GM12878 (cell line): Measurements from ENCODE around the gene MYH9. TPM values are rescaled to one million over a fixed set of nuclear protein-coding genes. Genes with fewer than 3 reads are reported as not detected.

Experiments used
- CBFB ChIP-seq: IDR thresholded peaks from 2 replicates; pipeline ENCODE4 v1.6.1; 2016; ENCODE audit warnings: antibody characterized with exemption, low read depth
- IKZF1 ChIP-seq: fragments of 450-650 bp; conservative IDR thresholded peaks from 2 replicates; pipeline ENCODE4 v1.6.1; 2017; ENCODE audit warnings: antibody characterized with exemption, mild to moderate bottlenecking
- MEF2A ChIP-seq: IDR thresholded peaks from 2 replicates; pipeline ENCODE4 v1.6.1; 2011; ENCODE audit warnings: low read depth, mild to moderate bottlenecking, low read length, moderate library complexity; ENCODE audit not compliant: insufficient read depth
- MTA2 ChIP-seq: fragments of 450-650 bp; IDR thresholded peaks from 2 replicates; pipeline ENCODE4 v1.6.1; 2016; ENCODE audit warnings: low read depth, mild to moderate bottlenecking, moderate library complexity
- NFYA ChIP-seq: IDR thresholded peaks from 2 replicates; pipeline ENCODE4 v1.6.1; 2011; ENCODE audit warnings: low read depth, mild to moderate bottlenecking, low read length, improper control_type of control experiment, borderline replicate concordance
- NR2F1 ChIP-seq: fragments of 450-650 bp; conservative IDR thresholded peaks from 2 replicates; pipeline ENCODE4 v1.6.1; 2017; ENCODE audit warnings: mild to moderate bottlenecking
- PBX3 ChIP-seq: IDR thresholded peaks from 2 replicates; pipeline ENCODE4 v1.6.1; 2011; ENCODE audit warnings: mild to moderate bottlenecking, low read depth, low read length, moderate library complexity; ENCODE audit not compliant: insufficient replicate concordance
- POLR2A ChIP-seq: IDR thresholded peaks from 2 replicates; pipeline ENCODE4 v1.6.1; 2011; ENCODE audit warnings: low read depth, mild to moderate bottlenecking, low read length
- RAD51 ChIP-seq: fragments of 450-650 bp; IDR thresholded peaks from 2 replicates; pipeline ENCODE4 v1.6.1; 2016; ENCODE audit warnings: moderate library complexity, mild to moderate bottlenecking, inconsistent platforms
- RBBP5 ChIP-seq: fragments of 200-600 bp; sonication (generic); conservative IDR thresholded peaks from 2 replicates; pipeline ENCODE4 v1.6.1; 2016
- SIX5 ChIP-seq: IDR thresholded peaks from 2 replicates; pipeline ENCODE4 v1.6.1; 2011; ENCODE audit warnings: mild to moderate bottlenecking, low read depth, low read length, moderate library complexity; ENCODE audit not compliant: severe bottlenecking
- SKIL ChIP-seq: fragments of 450-650 bp; IDR thresholded peaks from 2 replicates; pipeline ENCODE4 v1.6.1; 2017; ENCODE audit warnings: mild to moderate bottlenecking, low read depth, inconsistent platforms; ENCODE audit not compliant: poor library complexity, severe bottlenecking
- SP1 ChIP-seq: IDR thresholded peaks from one replicate; pipeline ENCODE4 v1.6.1; 2011; ENCODE audit warnings: low read depth, low read length
- SUZ12 ChIP-seq: fragments of 200-600 bp; sonication (generic); IDR thresholded peaks from one replicate; pipeline ENCODE4 v1.6.1; 2018; ENCODE audit warnings: antibody characterized with exemption, mild to moderate bottlenecking; ENCODE audit not compliant: unreplicated experiment
- TARDBP ChIP-seq: IDR thresholded peaks from 2 replicates; pipeline ENCODE4 v1.6.1; 2016; ENCODE audit warnings: borderline replicate concordance
- TCF3 ChIP-seq: IDR thresholded peaks from 2 replicates; pipeline ENCODE4 v1.6.1; 2012; ENCODE audit warnings: low read depth, mild to moderate bottlenecking, low read length, borderline replicate concordance; ENCODE audit not compliant: insufficient read depth
- WRNIP1 ChIP-seq: IDR thresholded peaks from 2 replicates; pipeline ENCODE4 v1.6.1; 2011; ENCODE audit warnings: low read depth, low read length, improper control_type of control experiment, borderline replicate concordance
- ZBTB40 ChIP-seq: fragments of 450-650 bp; IDR thresholded peaks from 2 replicates; pipeline ENCODE4 v1.6.1; 2016; ENCODE audit warnings: mild to moderate bottlenecking, moderate library complexity, borderline replicate concordance
- ZNF384 ChIP-seq: IDR thresholded peaks from 2 replicates; pipeline ENCODE4 v1.6.1; 2012; ENCODE audit warnings: low read depth, mild to moderate bottlenecking, low read length, improper control_type of control experiment, borderline replicate concordance
- ZNF622 ChIP-seq: fragments of 450-650 bp; IDR thresholded peaks from 2 replicates; pipeline ENCODE4 v1.6.1; 2017; ENCODE audit warnings: mild to moderate bottlenecking, inconsistent platforms
- polyA plus RNA-seq, 11 experiments: library from polyadenylated mRNA; depleted of rRNA in 4 of 11; unstranded in 6 of 11; stranded (reverse) in 5 of 11; fragments of >200 nt; fragmentation: Nextera tagmentation in 4 of 11; fragmentation: Illumina TruSeq in 1 of 11; extraction: Ambion mirVana in 4 of 11; extraction: Trizol in 1 of 11; gene quantifications; 1 replicate in 1 of 11; 2 replicates in 10 of 11; pipeline versions ENCODE4 v1.2.1 to v1.2.3, GENCODE V29; 2011 to 2016; ENCODE audit warnings: inconsistent platforms in 2 of 11, missing spikeins in 2 of 11, low read depth in 1 of 11
- total RNA-seq, 4 experiments: library from RNA; depleted of rRNA in 3 of 4; stranded (reverse); fragments of >200 nt in 3 of 4; fragmentation: Illumina TruSeq in 1 of 4; extraction: Trizol in 1 of 4; gene quantifications; 2 replicates each; pipeline versions ENCODE4 v1.2.1 to v1.2.3, GENCODE V29; 2013 to 2021
- TF ChIP-seq, protein P1 (sequence below), 3 experiments: IDR thresholded peaks in 2 of 3; conservative IDR thresholded peaks in 1 of 3; 2 replicates each; pipeline ENCODE4 v1.5.1; 2011; ENCODE audit warnings: low read depth in 3 of 3, low read length in 3 of 3, mild to moderate bottlenecking in 3 of 3, control low read depth in 2 of 3, moderate library complexity in 2 of 3, inconsistent platforms in 1 of 3, mixed read lengths in 1 of 3; ENCODE audit not compliant: control insufficient read depth in 2 of 3, insufficient read depth in 1 of 3; ENCODE audit errors: extremely low read depth in 1 of 3

The MYH9 gene
- total and polyA plus RNA-seq, 10 of the 15 experiments (the other 5 are each of a cell fraction or from before 2014, with no cell fraction given): 5.1 to 525 (median 145) TPM

- TF ChIP-seq ZBTB40 (no peak), NFYA (no peak), WRNIP1 (no peak), PBX3 (no peak), NR2F1 (peak; percentile 43; the same call in 1 of the 2 replicates), SIX5 (no peak), TARDBP (no peak), CBFB (peak; percentile 75; the same call in 1 of the 2 replicates), RBBP5 (no peak), SUZ12 (no peak), MEF2A (0 out of 2 replicates have a peak, but pooled peaks have one; percentile 71), ZNF384 (no peak), SKIL (peak; percentile 74), SP1 (peak; percentile 39), TCF3 (peak; percentile 83; the same call in 1 of the 2 replicates), MTA2 (peak; percentile 41; the same call in 1 of the 2 replicates), ZNF622 (no peak), RAD51 (no peak), POLR2A (no peak), IKZF1 (no peak)
- TF ChIP-seq, protein P1, sequence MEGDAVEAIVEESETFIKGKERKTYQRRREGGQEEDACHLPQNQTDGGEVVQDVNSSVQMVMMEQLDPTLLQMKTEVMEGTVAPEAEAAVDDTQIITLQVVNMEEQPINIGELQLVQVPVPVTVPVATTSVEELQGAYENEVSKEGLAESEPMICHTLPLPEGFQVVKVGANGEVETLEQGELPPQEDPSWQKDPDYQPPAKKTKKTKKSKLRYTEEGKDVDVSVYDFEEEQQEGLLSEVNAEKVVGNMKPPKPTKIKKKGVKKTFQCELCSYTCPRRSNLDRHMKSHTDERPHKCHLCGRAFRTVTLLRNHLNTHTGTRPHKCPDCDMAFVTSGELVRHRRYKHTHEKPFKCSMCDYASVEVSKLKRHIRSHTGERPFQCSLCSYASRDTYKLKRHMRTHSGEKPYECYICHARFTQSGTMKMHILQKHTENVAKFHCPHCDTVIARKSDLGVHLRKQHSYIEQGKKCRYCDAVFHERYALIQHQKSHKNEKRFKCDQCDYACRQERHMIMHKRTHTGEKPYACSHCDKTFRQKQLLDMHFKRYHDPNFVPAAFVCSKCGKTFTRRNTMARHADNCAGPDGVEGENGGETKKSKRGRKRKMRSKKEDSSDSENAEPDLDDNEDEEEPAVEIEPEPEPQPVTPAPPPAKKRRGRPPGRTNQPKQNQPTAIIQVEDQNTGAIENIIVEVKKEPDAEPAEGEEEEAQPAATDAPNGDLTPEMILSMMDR (IDR thresholded peaks at IDR 0.05 in 2 of 3, conservative IDR thresholded peaks at IDR 0.05 in 1 of 3; ENCODE audit: control insufficient read depth in 2 of 3, extremely low read depth in 1 of 3, insufficient read depth in 1 of 3, low read depth in 3 of 3, low read length in 3 of 3): no peak
Measured at GRCh38 chr22:36386351-36386899, 1.3 kb downstream of the MYH9 start (continued).
